Osteocyte (in vitro differentiated cells): ENCODE measurements around the gene PDE1C. TPM values are rescaled to one million over a fixed set of nuclear protein-coding genes. Genes with fewer than 3 reads are reported as not detected.
A peak's percentile ranks its signal among the peaks of the same experiment; 100 is the strongest.

Experiments used
- DNase-seq: peaks from one replicate; pipeline ENCODE4 v3.0.0; 2021; ENCODE audit warnings: mixed read lengths; ENCODE audit not compliant: unreplicated experiment; ENCODE audit errors: extremely low spot score
- H3K27ac Mint-ChIP-seq: one replicate; pipeline ENCODE4 v1.8.0; 2021; ENCODE audit warnings: mild to moderate bottlenecking, mixed read lengths; ENCODE audit not compliant: unreplicated experiment
- H3K27me3 Mint-ChIP-seq: one replicate; pipeline ENCODE4 v1.8.0; 2021; ENCODE audit warnings: mixed read lengths; ENCODE audit not compliant: unreplicated experiment
- H3K36me3 Mint-ChIP-seq: one replicate; pipeline ENCODE4 v1.8.0; 2021; ENCODE audit warnings: mixed read lengths; ENCODE audit not compliant: unreplicated experiment
- H3K4me1 Mint-ChIP-seq: one replicate; pipeline ENCODE4 v1.8.0; 2021; ENCODE audit warnings: mixed read lengths; ENCODE audit not compliant: unreplicated experiment
- H3K4me3 Mint-ChIP-seq: one replicate; pipeline ENCODE4 v1.8.0; 2021; ENCODE audit warnings: mild to moderate bottlenecking, moderate library complexity, mixed read lengths; ENCODE audit not compliant: unreplicated experiment
- H3K9me3 Mint-ChIP-seq: one replicate; pipeline ENCODE4 v1.8.0; 2021; ENCODE audit warnings: mixed read lengths; ENCODE audit not compliant: unreplicated experiment
- total RNA-seq: library from RNA; stranded (reverse); gene quantifications from 2 replicates; pipeline ENCODE4 v1.2.1, GENCODE V29; 2021
- TF ChIP-seq, protein P1 (sequence below): fragments of 200-600 bp; sonication (generic); IDR thresholded peaks from 2 replicates; pipeline ENCODE4 v1.5.0; 2021; ENCODE audit warnings: antibody characterized with exemption, mild to moderate bottlenecking, moderate library complexity

The PDE1C gene
- total RNA-seq, 1 donor from 2014 or later = 187 TPM

DNA sequence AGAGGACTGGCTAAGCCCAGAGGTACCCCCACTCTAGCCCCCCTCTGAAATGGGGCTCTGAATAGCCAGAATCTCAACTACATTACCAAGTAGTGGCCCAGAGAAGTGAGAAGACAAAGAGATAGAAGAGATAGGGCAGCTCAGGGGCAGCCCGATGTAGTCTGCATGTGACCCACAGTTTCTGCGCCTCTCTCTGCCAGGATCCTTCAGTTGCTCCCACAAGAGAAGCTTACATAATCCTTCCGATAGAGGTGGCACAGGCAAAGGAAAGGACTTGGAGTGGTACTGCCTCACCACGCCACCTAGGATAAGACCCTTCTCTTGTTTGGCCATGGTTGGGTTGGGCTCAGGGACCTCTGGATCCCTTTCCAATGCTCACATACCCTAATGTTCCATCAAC, 5.4 kb upstream of the PDE1C start:
- H3K27me3 Mint-ChIP-seq = no peaks in the 10 kb centered on the region
- H3K4me1 Mint-ChIP-seq = peaks cover 52% of the 10 kb centered on the region
- H3K36me3 Mint-ChIP-seq = no peaks in the 10 kb centered on the region
- peak overlapping the region; percentile 23 for H3K27ac Mint-ChIP-seq
- no peaks in the 10 kb centered on the region for H3K9me3 Mint-ChIP-seq
- TF ChIP-seq, protein P1, sequence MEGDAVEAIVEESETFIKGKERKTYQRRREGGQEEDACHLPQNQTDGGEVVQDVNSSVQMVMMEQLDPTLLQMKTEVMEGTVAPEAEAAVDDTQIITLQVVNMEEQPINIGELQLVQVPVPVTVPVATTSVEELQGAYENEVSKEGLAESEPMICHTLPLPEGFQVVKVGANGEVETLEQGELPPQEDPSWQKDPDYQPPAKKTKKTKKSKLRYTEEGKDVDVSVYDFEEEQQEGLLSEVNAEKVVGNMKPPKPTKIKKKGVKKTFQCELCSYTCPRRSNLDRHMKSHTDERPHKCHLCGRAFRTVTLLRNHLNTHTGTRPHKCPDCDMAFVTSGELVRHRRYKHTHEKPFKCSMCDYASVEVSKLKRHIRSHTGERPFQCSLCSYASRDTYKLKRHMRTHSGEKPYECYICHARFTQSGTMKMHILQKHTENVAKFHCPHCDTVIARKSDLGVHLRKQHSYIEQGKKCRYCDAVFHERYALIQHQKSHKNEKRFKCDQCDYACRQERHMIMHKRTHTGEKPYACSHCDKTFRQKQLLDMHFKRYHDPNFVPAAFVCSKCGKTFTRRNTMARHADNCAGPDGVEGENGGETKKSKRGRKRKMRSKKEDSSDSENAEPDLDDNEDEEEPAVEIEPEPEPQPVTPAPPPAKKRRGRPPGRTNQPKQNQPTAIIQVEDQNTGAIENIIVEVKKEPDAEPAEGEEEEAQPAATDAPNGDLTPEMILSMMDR = no peak
- no peak for DNase-seq
- H3K4me3 Mint-ChIP-seq = no peak overlapping the region

DNA sequence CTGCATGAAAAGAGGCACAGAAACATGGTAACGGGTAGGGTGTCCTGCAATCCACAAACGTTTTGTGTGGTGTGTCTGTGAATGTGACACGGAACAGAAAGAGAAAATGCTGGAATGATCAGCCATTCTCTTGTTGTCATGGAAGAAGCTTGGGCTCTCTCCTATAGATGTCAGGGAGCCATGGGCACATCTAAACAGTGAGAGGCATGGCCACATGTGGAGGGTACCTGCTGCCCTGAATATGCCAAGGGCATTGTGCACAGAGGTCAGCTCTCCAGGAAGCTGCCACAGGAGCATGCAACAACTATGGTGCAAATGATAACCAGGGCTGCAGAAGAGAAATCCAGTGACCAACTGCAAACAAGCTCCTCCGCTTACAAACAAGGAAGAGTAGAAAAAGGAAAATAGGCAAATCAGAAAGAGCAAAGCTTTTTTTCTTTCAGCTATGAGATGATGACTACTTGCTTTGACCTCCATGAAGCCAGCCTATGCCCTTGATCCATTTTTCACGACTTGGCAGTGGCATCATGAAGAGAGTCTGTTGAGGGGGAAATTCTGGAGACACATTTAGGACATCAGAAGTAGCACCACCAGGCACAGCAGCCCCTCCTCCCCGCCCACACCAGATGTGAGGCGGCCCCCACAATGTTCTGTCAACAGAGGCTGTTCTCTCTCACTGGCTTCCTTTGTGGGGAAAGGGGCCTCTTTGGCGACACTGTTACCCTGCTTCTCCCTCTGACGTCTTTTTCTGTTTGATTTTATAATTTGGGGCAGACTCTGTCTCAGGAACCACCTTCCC, 4.8 kb upstream of the PDE1C start:
- peaks cover 47% of the 10 kb centered on the region for H3K4me1 Mint-ChIP-seq
- H3K9me3 Mint-ChIP-seq = no peaks in the 10 kb centered on the region
- H3K4me3 Mint-ChIP-seq = no peak overlapping the region
- no peaks in the 10 kb centered on the region for H3K36me3 Mint-ChIP-seq
- peak overlapping the region; percentile 23 for H3K27ac Mint-ChIP-seq
- TF ChIP-seq, protein P1 = no peak
- H3K27me3 Mint-ChIP-seq = no peaks in the 10 kb centered on the region
- no peak for DNase-seq

DNA sequence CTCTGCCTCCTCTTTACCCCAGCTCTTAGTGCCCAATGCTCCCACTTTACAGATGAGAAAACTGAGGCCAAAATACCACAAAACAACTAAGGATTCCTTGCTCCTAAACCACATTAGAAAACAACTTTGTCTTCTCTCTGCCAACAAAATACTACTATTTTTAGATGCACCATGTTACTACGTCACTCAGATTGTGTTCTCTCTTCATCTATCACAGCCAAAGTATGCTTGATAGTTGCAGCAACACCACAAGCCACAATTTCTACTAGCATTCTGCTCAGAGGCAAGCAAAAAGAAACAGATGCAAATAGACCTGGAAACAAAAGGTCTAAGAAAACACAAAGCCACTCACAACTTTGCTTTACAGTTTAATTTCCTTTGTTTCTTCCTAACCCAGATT, 3.3 kb upstream of the PDE1C start:
- Mint-ChIP-seq H3K9me3 (no peaks in the 10 kb centered on the region), H3K4me1 (peaks cover 53% of the 10 kb centered on the region), H3K4me3 (no peak overlapping the region), H3K27me3 (no peaks in the 10 kb centered on the region), H3K27ac (no peak overlapping the region), H3K36me3 (no peaks in the 10 kb centered on the region)
- TF ChIP-seq, protein P1 = no peak
- no peak for DNase-seq

DNA sequence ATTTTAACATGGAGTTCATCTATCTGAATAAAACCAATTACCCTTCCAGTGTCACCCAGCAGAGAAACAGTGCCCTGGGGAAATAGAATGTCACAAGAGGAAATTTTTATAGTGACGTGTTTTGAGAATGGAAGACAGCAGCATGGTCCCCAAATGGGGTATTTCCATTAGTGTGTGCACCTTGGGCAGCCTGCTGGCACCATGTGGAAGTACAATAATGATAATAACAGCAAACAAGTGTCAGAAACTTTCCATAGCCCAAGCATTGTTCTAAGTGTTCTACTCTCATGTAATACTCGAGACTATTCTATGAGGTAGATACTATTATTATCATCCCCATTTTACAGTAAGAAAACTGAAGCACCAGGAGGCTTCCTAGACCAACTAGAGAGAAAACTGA, 2.2 kb upstream of the PDE1C start:
- Mint-ChIP-seq H3K27me3 (no peaks in the 10 kb centered on the region), H3K4me3 (peak overlapping the region; percentile 95), H3K27ac (peak overlapping the region; percentile 96), H3K9me3 (no peaks in the 10 kb centered on the region), H3K4me1 (peaks cover 65% of the 10 kb centered on the region), H3K36me3 (peaks cover under 1% of the 10 kb centered on the region)
- no peak for DNase-seq
- TF ChIP-seq, protein P1 = peak; percentile 47

DNA sequence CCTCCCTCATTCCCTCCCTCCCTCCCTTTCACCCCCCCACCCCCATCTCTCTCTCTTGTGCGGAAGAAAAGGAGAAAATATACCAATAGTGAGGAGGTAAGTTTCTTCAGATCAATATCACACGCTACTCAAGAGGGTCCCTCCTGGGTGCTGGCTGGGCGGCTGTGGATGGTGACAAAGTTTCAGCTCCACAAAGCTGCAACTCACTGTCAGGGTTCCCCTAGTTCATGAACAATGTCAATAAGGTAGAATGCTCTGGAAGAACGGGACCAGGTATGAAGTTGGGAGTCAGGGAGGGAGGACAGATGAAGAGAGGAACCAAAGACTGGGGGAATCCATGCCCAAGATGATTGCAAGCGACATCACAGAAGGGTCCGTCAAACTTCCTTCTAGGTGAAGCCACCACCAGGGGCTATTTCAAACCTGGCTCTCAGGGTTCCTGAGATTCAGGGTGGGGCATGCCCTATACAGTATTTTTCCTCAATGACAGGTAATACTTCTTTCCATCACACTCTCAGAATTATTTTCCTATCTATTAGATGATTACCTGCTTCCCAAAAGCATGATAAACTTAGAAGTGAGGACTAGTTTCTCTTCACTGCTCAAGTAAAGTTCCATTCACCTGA, 1.4 kb upstream of the PDE1C start:
- Mint-ChIP-seq H3K27me3 (no peaks in the 10 kb centered on the region), H3K9me3 (no peaks in the 10 kb centered on the region), H3K36me3 (peaks cover 8% of the 10 kb centered on the region), H3K27ac (peak overlapping the region; percentile 96), H3K4me1 (peaks cover 66% of the 10 kb centered on the region), H3K4me3 (peak overlapping the region; percentile 95)
- TF ChIP-seq, protein P1 = no peak
- DNase-seq = no peak
